HG03095 (cell line): ENCODE results near the gene TMEM139.
A peak's percentile ranks its signal among the peaks of the same experiment; 100 is the strongest.

Source experiments
- ATAC-seq: cut with Tn5 transposase; IDR thresholded peaks from one replicate; pipeline ENCODE4 v1.9.1; 2021; ENCODE audit warnings: moderate library complexity; ENCODE audit not compliant: unreplicated experiment

TMEM139 gene

GRCh38 chr7:143284591-143285469 lies at the start of gene TMEM139:
Gene TMEM139, plus strand, starts transcription at chr7:143284958. Its CDS starts 1,000 bp downstream, at chr7:143285958.
- no peak for ATAC-seq

GRCh38 chr7:143235561-143235960 lies 49.2 kb upstream of the TMEM139 start:
- no peak for ATAC-seq

- ATAC-seq, result no peak
Measured at GRCh38 chr7:143236408-143236990, 48.3 kb upstream of the TMEM139 start.

GRCh38 chr7:143237366-143237765 lies 47.4 kb upstream of the TMEM139 start:
- no peak for ATAC-seq

- ATAC-seq, result no peak
Measured at GRCh38 chr7:143238289-143238980, 46.3 kb upstream of the TMEM139 start.

GRCh38 chr7:143239813-143240212 lies 44.9 kb upstream of the TMEM139 start:
- no peak for ATAC-seq

- peak; percentile 83 for ATAC-seq
Measured at GRCh38 chr7:143240291-143241168, 44.2 kb upstream of the TMEM139 start.

- ATAC-seq, result no peak
Measured at GRCh38 chr7:143242306-143242705, 42.5 kb upstream of the TMEM139 start.

- no peak for ATAC-seq
Measured at GRCh38 chr7:143243111-143243510, 41.6 kb upstream of the TMEM139 start.

GRCh38 chr7:143243614-143244013 lies 41.1 kb upstream of the TMEM139 start:
- ATAC-seq, result no peak

- ATAC-seq, result no peak
Measured at GRCh38 chr7:143244321-143244720, 40.4 kb upstream of the TMEM139 start.

- ATAC-seq, result no peak
Measured at GRCh38 chr7:143245123-143245522, 39.6 kb upstream of the TMEM139 start.

- ATAC-seq, result no peak
Measured at GRCh38 chr7:143247372-143247771, 37.4 kb upstream of the TMEM139 start.

- no peak for ATAC-seq
Measured at GRCh38 chr7:143248761-143249354, 35.9 kb upstream of the TMEM139 start.

GRCh38 chr7:143250199-143250598 lies 34.6 kb upstream of the TMEM139 start:
- ATAC-seq, result no peak

- no peak for ATAC-seq
Measured at GRCh38 chr7:143250822-143251221, 33.9 kb upstream of the TMEM139 start.

- no peak for ATAC-seq
Measured at GRCh38 chr7:143252006-143252405, 32.8 kb upstream of the TMEM139 start.

- ATAC-seq, result no peak
Measured at GRCh38 chr7:143255564-143255963, 29.2 kb upstream of the TMEM139 start.

- no peak for ATAC-seq
Measured at GRCh38 chr7:143256325-143256724, 28.4 kb upstream of the TMEM139 start.

- ATAC-seq, result peak; percentile 79
Measured at GRCh38 chr7:143256932-143257331, 27.8 kb upstream of the TMEM139 start.
